K562 (cell line): ENCODE results near the gene SETD3.

Experiments
- RFX1 ChIP-seq: fragments of 450-650 bp; IDR thresholded peaks from 2 replicates; pipeline ENCODE4 v1.6.1; 2016; ENCODE audit warnings: mild to moderate bottlenecking, moderate library complexity
- SP2 ChIP-seq: IDR thresholded peaks from 2 replicates; pipeline ENCODE4 v1.6.1; 2011; ENCODE audit warnings: mild to moderate bottlenecking, low read depth, low read length, moderate library complexity; ENCODE audit not compliant: poor library complexity, severe bottlenecking; ENCODE audit errors: extremely low read depth

DNA sequence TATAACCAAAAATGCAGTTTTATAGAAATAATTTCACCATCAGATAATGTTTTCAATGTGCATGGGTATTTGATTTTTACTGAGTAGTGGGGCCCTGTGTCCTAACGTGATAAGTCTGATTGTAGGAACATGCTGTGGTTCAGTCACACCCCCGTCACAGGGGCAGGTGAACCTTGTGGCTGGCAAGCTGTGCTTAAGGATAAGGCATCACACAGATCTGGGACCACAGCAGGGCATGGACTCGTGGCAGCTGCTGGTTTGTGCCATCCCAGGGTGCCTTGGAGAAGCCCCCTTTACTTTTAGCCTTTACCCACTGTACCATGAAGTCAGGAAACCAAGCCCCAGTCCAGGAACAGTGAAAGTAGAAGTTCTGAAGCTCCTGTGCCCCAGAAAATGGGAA, 17.2 kb upstream of the SETD3 start:
- TF ChIP-seq RFX1 (no peak), SP2 (no peak)
